Breast epithelium (tissue), 4 donors: ENCODE data around the gene IL1RAP. TPM values are rescaled to one million over a fixed set of nuclear protein-coding genes. Genes with fewer than 3 reads are reported as not detected.

Experiments used
- DNase-seq, 2 donors: peaks; one replicate each; pipeline ENCODE4 v3.0.0-alpha.2; 2019; ENCODE audit warnings: low spot score in 2 of 2
- H3K27ac ChIP-seq, 2 donors: fragments of 200-600 bp; sonication (generic) in 1 of 2; one replicate each; pipeline ENCODE4 v1.5.1; 2016 to 2019; ENCODE audit warnings: mild to moderate bottlenecking in 1 of 2
- H3K27me3 ChIP-seq, 2 donors: fragments of 200-600 bp; sonication (generic) in 1 of 2; one replicate each; pipeline versions ENCODE4 v1.5.1 to v1.6.0; 2017 to 2019; ENCODE audit warnings: control low read depth in 1 of 2, mild to moderate bottlenecking in 1 of 2
- H3K36me3 ChIP-seq: fragments of 200-600 bp; one replicate; pipeline ENCODE4 v1.5.1; 2019
- H3K4me1 ChIP-seq, 2 donors: fragments of 200-600 bp; sonication (generic); one replicate each; pipeline ENCODE4 v1.5.1; 2016 to 2019; ENCODE audit warnings: control low read depth in 1 of 2
- H3K4me3 ChIP-seq, 3 donors: fragments of 200-600 bp; sonication (generic); 1 replicate in 2 of 3; 2 replicates in 1 of 3; pipeline ENCODE4 v1.5.1; 2016 to 2019; ENCODE audit warnings: mild to moderate bottlenecking in 3 of 3, moderate library complexity in 2 of 3
- H3K9me3 ChIP-seq, 2 donors: fragments of 200-600 bp; sonication (generic) in 1 of 2; one replicate each; pipeline ENCODE4 v1.5.1; 2016 to 2019; ENCODE audit warnings: control low read depth in 1 of 2
- POLR2A ChIP-seq: fragments of 450-650 bp; IDR thresholded peaks from one replicate; pipeline ENCODE4 v1.6.1; 2016; ENCODE audit warnings: antibody characterized with exemption, mild to moderate bottlenecking, moderate library complexity
- POLR2AphosphoS5 ChIP-seq, 3 donors: sonication (generic); formaldehyde crosslinking; IDR thresholded peaks; one replicate each; pipeline ENCODE4 v1.6.1; 2017; ENCODE audit warnings: antibody characterized with exemption in 3 of 3
- intact Hi-C: fragments of 100-400 bp; cut with DNase I; formaldehyde crosslinking; loops from one replicate; pipeline ENCODE4 v1.15.1; 2023; ENCODE audit warnings: low total_unique reads
- total RNA-seq, 3 donors: library from RNA; depleted of rRNA; stranded (reverse); fragments of >200 nt; gene quantifications; one replicate each; pipeline ENCODE4 v1.1.0, GENCODE V29; 2016
- TF ChIP-seq, protein P1 (sequence below), 3 donors: fragments of 450-650 bp; IDR thresholded peaks; one replicate each; pipeline ENCODE4 v1.5.1; 2016 to 2017; ENCODE audit warnings: antibody characterized with exemption in 3 of 3, mild to moderate bottlenecking in 3 of 3, moderate library complexity in 3 of 3

Gene IL1RAP
- total RNA-seq, 3 donors from 2014 or later, result 11.8 to 15.4 (median 13.1) TPM

DNA sequence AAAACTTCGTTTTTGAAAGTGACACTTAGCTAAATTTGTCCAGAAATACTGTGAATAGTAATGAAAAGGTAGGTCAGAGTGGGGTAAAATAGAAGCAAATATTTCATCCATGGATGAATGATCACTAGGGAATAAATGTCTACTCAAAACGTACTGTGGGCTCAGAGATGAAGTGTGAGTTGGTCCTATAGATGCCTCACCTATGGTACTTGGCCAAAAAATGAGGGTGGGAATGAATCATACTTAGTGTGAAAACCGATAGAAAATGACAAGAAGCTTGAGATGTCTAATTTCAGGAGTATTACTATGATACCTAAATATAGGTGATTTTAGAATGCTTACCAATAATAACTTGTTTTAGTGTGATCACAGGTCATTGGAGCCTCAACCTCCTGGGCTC lies 192.7 kb downstream of the IL1RAP start:
- Histone ChIP-seq H3K9me3 (no peaks in the 10 kb centered on the region), H3K4me3 (no peak overlapping the region), H3K36me3 (no peaks in the 10 kb centered on the region), H3K27me3 (no peaks in the 10 kb centered on the region), H3K27ac (no peak overlapping the region), H3K4me1 (no peaks in the 10 kb centered on the region)
- intact Hi-C loops, result no loop called here
- TF ChIP-seq, protein P1, sequence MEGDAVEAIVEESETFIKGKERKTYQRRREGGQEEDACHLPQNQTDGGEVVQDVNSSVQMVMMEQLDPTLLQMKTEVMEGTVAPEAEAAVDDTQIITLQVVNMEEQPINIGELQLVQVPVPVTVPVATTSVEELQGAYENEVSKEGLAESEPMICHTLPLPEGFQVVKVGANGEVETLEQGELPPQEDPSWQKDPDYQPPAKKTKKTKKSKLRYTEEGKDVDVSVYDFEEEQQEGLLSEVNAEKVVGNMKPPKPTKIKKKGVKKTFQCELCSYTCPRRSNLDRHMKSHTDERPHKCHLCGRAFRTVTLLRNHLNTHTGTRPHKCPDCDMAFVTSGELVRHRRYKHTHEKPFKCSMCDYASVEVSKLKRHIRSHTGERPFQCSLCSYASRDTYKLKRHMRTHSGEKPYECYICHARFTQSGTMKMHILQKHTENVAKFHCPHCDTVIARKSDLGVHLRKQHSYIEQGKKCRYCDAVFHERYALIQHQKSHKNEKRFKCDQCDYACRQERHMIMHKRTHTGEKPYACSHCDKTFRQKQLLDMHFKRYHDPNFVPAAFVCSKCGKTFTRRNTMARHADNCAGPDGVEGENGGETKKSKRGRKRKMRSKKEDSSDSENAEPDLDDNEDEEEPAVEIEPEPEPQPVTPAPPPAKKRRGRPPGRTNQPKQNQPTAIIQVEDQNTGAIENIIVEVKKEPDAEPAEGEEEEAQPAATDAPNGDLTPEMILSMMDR (IDR thresholded peaks at IDR 0.05), result no peak
- TF ChIP-seq POLR2AphosphoS5 (IDR thresholded peaks at IDR 0.05) (no peak), POLR2A (no peak)
- no peak for DNase-seq

Other genes starting within 250 kb of the IL1RAP start
- 10 to 100 TPM in 1 of 3 donors, 1 to 10 TPM in 1, under 1 TPM in 1; 0.80 to 51.8 (median 2.9) TPM for gene CLDN1, start 191.6 kb upstream of the IL1RAP start, total RNA-seq
- under 1 TPM in 1 of 3 donors, not detected in 2; 0.29 TPM for gene CLDN16, start 125.9 kb upstream of the IL1RAP start, total RNA-seq
- gene TMEM207, start 64.2 kb upstream of the IL1RAP start, total RNA-seq, result not detected